ENCODE data around the gene SUMF1. TPM values are rescaled to one million over a fixed set of nuclear protein-coding genes. Genes with fewer than 3 reads are reported as not detected.

SUMF1 gene
- total RNA-seq, 1 experiment from 2014 or later: 26.6 TPM

GRCh38 chr3:4416961-4417360 lies 50.1 kb downstream of the SUMF1 start:
- Histone ChIP-seq H3K36me3 (ENCODE audit: control insufficient read depth in 1 of 2, insufficient read depth in 2 of 2, low read length in 2 of 2) (no peaks in the 10 kb centered on the region), H3K4me2 (ENCODE audit: low read length) (no peak overlapping the region), H3K27ac (ENCODE audit: low read depth, low read length) (no peak overlapping the region), H3K4me1 (ENCODE audit: control insufficient read depth in 1 of 2, insufficient read depth in 2 of 2, low read length in 2 of 2) (no peaks in the 10 kb centered on the region; a peak in 1 of 4 replicates), H2AFZ (ENCODE audit: low read depth, low read length, poor library complexity, severe bottlenecking) (no peak overlapping the region), H3K79me2 (ENCODE audit: insufficient read depth, low read length) (no peaks in the 10 kb centered on the region), H3K27me3 (ENCODE audit: insufficient read depth, low read length) (no peaks in the 10 kb centered on the region), H3K4me3 (replicated peaks in 1 of 2; ENCODE audit: low read depth in 1 of 2, low read length in 2 of 2) (no peak overlapping the region), H3K9me2 (ENCODE audit: insufficient read depth) (no peaks in the 10 kb centered on the region), H4K20me1 (ENCODE audit: insufficient read depth) (no peaks in the 10 kb centered on the region), H3K9ac (ENCODE audit: low read length) (no peak overlapping the region), H3K9me3 (ENCODE audit: control insufficient read depth in 1 of 2, insufficient read depth in 1 of 2, low read depth in 1 of 2, low read length in 2 of 2) (no peaks in the 10 kb centered on the region)
- RAD21 ChIA-PET (ENCODE audit: low non-redundant PET in 1 of 2, low total read pairs in 2 of 2, uncharacterized antibody in 2 of 2, unreplicated experiment in 2 of 2): no interaction called here
- DNase-seq (ENCODE audit: low read depth, low spot score): peak; percentile 6
- TF ChIP-seq MAX (IDR thresholded peaks at IDR 0.05) (0 out of 2 replicates have a peak, but pooled peaks have one; percentile 22), CBX3 (IDR thresholded peaks at IDR 0.05; ENCODE audit: low read depth) (no peak), SP1 (IDR thresholded peaks at IDR 0.05; ENCODE audit: low read depth) (peak; percentile 27; the same call in 1 of the 2 replicates), EZH2 (IDR thresholded peaks at IDR 0.05) (no peak), TCF7L2 (IDR thresholded peaks at IDR 0.05; ENCODE audit: borderline replicate concordance, extremely low read depth, insufficient read depth, insufficient read length) (no peak), CEBPB (IDR thresholded peaks at IDR 0.05; ENCODE audit: low read depth) (no peak), POLR2A (IDR thresholded peaks at IDR 0.05; ENCODE audit: borderline replicate concordance, extremely low read depth, insufficient read depth, insufficient read length) (no peak), ELF1 (IDR thresholded peaks at IDR 0.05; ENCODE audit: borderline replicate concordance, low read depth) (no peak), POLR2AphosphoS5 (IDR thresholded peaks at IDR 0.05; ENCODE audit: low read depth, low read length) (no peak), REST (IDR thresholded peaks at IDR 0.05; ENCODE audit: low read depth) (no peak)
- ATAC-seq: peak; percentile 50; the same call in 1 of the 2 replicates
- POLR2A ChIA-PET: no interaction called here
- CTCF ChIA-PET: no interaction called here
- intact Hi-C loops (cut with micrococcal nuclease): no loop called here
- no TSS peak for BruUV-seq (replicated peaks)
